ENCODE measurements around the gene RGS8. TPM values are rescaled to one million over a fixed set of nuclear protein-coding genes. Genes with fewer than 3 reads are reported as not detected.

Gene RGS8
- total and polyA plus RNA-seq, 10 of the 15 experiments (the other 5 are each of a cell fraction or from before 2014, with no cell fraction given) = 0.03 to 0.62 (median 0.33) TPM

DNA sequence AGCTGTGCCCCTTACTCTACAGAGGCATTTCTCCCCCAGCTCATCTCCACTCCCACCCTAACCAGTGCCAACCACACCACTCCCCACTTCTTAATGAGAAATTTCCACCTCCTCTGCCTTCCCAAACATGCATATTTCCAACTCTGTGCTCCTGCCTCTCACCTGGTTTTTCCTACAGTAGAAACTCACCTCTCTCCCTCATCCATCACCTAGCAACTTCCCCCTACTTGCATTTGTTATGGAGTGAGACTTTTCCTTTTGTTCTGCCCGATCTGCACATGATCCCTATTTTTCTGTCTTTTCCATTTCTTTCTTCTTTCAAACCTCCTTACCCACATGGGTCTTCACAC, 11.9 kb downstream of the RGS8 start:
- CTCF ChIA-PET = interaction anchor here (0.8 to 9.2 kb wide), 6 partner anchors 9 to 114 kb away, joined by 3 to 121 read pairs (median 4); partner anchors contain the start of gene RGS16
- no peaks in the 10 kb centered on the region for H3K9me3 ChIP-seq (replicated peaks; ENCODE audit: control insufficient read depth, insufficient read depth, low read length)
- FAIRE-seq (no peak), ATAC-seq (no peak), DNase-seq (ENCODE audit: low read depth, low spot score) (no peak)
- 0% methylated on average over 1 of the region's 1 CpG for WGBS (ENCODE audit: insufficient coverage, insufficient replicate concordance, low lambda C conversion rate, missing lambda C conversion rate)
- H3K4me2 ChIP-seq (ENCODE audit: control insufficient read depth, insufficient read depth) = no peak overlapping the region
- no peaks in the 10 kb centered on the region for H3K79me2 ChIP-seq (ENCODE audit: control insufficient read depth, insufficient read depth, low read length)
- H3K27me3 ChIP-seq (replicated peaks in 1 of 2; ENCODE audit: control insufficient read depth in 2 of 2, insufficient read depth in 2 of 2, low read length in 1 of 2) = no peaks in the 10 kb centered on the region
- SMC1A ChIA-PET (ENCODE audit: uncharacterized antibody, unreplicated experiment) = interaction anchor here (0.8 to 8.2 kb wide), 8 partner anchors 9 to 76 kb away, joined by 3 to 106 read pairs (median 5); no protein-coding TSS in a partner anchor
- H3K4me1 ChIP-seq (ENCODE audit: control insufficient read depth, insufficient read depth, low read length) = peaks cover 21% of the 10 kb centered on the region; the same call in 1 of the 2 replicates
- BruUV-seq (replicated peaks) = no TSS peak
- POLR2A ChIA-PET = interaction anchor here (0.9 to 1.7 kb wide), 2 partner anchors 11 to 22 kb away, joined by 3 to 5 read pairs; no protein-coding TSS in a partner anchor
- RAD21 ChIA-PET (ENCODE audit: unreplicated experiment) = interaction anchor here (1.0 to 2.4 kb wide), 6 partner anchors 9 to 110 kb away, joined by 3 to 7 read pairs (median 4); no protein-coding TSS in a partner anchor
- no peak overlapping the region for H2AFZ ChIP-seq (ENCODE audit: control insufficient read depth, low read depth, low read length)
- H3K4me3 ChIP-seq = no peak overlapping the region
- in situ Hi-C loops (cut with MboI) (no loop called here), intact Hi-C loops (cut with micrococcal nuclease; ENCODE audit: unreplicated experiment) (no loop called here)
- H4K20me1 ChIP-seq (ENCODE audit: control insufficient read depth, insufficient read depth) = no peaks in the 10 kb centered on the region
- H3K9ac ChIP-seq (ENCODE audit: control insufficient read depth, insufficient read depth, low read length) = no peak overlapping the region
- no peaks in the 10 kb centered on the region for H3K36me3 ChIP-seq (ENCODE audit: control insufficient read depth in 2 of 2, insufficient read depth in 2 of 2, low read length in 1 of 2)
- H3K27ac ChIP-seq (ENCODE audit: control insufficient read depth, insufficient read depth) = no peak overlapping the region
- TF ChIP-seq PAX5 (IDR thresholded peaks at IDR 0.05; ENCODE audit: borderline replicate concordance, low read depth, low read length) = no peak
- no peak for TF ChIP-seq RBBP5 (conservative IDR thresholded peaks at IDR 0.05)
- TF ChIP-seq TBL1XR1 (IDR thresholded peaks at IDR 0.05; ENCODE audit: low read depth, low read length) = no peak
- TF ChIP-seq RCOR1 (conservative IDR thresholded peaks at IDR 0.05; ENCODE audit: low read depth, low read length) = no peak
- TF ChIP-seq MTA3 (IDR thresholded peaks at IDR 0.05; ENCODE audit: borderline replicate concordance, low read length) = no peak
- TF ChIP-seq, protein P1, sequence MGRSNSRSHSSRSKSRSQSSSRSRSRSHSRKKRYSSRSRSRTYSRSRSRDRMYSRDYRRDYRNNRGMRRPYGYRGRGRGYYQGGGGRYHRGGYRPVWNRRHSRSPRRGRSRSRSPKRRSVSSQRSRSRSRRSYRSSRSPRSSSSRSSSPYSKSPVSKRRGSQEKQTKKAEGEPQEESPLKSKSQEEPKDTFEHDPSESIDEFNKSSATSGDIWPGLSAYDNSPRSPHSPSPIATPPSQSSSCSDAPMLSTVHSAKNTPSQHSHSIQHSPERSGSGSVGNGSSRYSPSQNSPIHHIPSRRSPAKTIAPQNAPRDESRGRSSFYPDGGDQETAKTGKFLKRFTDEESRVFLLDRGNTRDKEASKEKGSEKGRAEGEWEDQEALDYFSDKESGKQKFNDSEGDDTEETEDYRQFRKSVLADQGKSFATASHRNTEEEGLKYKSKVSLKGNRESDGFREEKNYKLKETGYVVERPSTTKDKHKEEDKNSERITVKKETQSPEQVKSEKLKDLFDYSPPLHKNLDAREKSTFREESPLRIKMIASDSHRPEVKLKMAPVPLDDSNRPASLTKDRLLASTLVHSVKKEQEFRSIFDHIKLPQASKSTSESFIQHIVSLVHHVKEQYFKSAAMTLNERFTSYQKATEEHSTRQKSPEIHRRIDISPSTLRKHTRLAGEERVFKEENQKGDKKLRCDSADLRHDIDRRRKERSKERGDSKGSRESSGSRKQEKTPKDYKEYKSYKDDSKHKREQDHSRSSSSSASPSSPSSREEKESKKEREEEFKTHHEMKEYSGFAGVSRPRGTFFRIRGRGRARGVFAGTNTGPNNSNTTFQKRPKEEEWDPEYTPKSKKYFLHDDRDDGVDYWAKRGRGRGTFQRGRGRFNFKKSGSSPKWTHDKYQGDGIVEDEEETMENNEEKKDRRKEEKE (IDR thresholded peaks at IDR 0.05) = no peak
- TF ChIP-seq, protein P2, sequence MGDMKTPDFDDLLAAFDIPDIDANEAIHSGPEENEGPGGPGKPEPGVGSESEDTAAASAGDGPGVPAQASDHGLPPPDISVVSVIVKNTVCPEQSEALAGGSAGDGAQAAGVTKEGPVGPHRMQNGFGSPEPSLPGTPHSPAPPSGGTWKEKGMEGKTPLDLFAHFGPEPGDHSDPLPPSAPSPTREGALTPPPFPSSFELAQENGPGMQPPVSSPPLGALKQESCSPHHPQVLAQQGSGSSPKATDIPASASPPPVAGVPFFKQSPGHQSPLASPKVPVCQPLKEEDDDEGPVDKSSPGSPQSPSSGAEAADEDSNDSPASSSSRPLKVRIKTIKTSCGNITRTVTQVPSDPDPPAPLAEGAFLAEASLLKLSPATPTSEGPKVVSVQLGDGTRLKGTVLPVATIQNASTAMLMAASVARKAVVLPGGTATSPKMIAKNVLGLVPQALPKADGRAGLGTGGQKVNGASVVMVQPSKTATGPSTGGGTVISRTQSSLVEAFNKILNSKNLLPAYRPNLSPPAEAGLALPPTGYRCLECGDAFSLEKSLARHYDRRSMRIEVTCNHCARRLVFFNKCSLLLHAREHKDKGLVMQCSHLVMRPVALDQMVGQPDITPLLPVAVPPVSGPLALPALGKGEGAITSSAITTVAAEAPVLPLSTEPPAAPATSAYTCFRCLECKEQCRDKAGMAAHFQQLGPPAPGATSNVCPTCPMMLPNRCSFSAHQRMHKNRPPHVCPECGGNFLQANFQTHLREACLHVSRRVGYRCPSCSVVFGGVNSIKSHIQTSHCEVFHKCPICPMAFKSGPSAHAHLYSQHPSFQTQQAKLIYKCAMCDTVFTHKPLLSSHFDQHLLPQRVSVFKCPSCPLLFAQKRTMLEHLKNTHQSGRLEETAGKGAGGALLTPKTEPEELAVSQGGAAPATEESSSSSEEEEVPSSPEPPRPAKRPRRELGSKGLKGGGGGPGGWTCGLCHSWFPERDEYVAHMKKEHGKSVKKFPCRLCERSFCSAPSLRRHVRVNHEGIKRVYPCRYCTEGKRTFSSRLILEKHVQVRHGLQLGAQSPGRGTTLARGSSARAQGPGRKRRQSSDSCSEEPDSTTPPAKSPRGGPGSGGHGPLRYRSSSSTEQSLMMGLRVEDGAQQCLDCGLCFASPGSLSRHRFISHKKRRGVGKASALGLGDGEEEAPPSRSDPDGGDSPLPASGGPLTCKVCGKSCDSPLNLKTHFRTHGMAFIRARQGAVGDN (IDR thresholded peaks at IDR 0.05) = no peak
- TF ChIP-seq, protein P3, sequence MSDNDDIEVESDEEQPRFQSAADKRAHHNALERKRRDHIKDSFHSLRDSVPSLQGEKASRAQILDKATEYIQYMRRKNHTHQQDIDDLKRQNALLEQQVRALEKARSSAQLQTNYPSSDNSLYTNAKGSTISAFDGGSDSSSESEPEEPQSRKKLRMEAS (IDR thresholded peaks at IDR 0.05; ENCODE audit: low read depth, low read length) = no peak
- TF ChIP-seq SIX5 (IDR thresholded peaks at IDR 0.05; ENCODE audit: low read depth, low read length, severe bottlenecking) = no peak
- no peak for TF ChIP-seq NFYA (IDR thresholded peaks at IDR 0.05; ENCODE audit: borderline replicate concordance, low read depth, low read length)
- TF ChIP-seq BMI1 (IDR thresholded peaks at IDR 0.05; ENCODE audit: borderline replicate concordance) = no peak
- TF ChIP-seq LARP7 (IDR thresholded peaks at IDR 0.05) = no peak
- TF ChIP-seq EED (IDR thresholded peaks at IDR 0.05; ENCODE audit: low read depth) = no peak
- TF ChIP-seq TCF12 (IDR thresholded peaks at IDR 0.05; ENCODE audit: low read depth, low read length) = no peak
- TF ChIP-seq, protein P4, sequence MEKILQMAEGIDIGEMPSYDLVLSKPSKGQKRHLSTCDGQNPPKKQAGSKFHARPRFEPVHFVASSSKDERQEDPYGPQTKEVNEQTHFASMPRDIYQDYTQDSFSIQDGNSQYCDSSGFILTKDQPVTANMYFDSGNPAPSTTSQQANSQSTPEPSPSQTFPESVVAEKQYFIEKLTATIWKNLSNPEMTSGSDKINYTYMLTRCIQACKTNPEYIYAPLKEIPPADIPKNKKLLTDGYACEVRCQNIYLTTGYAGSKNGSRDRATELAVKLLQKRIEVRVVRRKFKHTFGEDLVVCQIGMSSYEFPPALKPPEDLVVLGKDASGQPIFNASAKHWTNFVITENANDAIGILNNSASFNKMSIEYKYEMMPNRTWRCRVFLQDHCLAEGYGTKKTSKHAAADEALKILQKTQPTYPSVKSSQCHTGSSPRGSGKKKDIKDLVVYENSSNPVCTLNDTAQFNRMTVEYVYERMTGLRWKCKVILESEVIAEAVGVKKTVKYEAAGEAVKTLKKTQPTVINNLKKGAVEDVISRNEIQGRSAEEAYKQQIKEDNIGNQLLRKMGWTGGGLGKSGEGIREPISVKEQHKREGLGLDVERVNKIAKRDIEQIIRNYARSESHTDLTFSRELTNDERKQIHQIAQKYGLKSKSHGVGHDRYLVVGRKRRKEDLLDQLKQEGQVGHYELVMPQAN (conservative IDR thresholded peaks at IDR 0.05) = no peak

Data from GM12878 (cell line).